Femur (tissue), 1 donor: ENCODE measurements around the gene ZNF519.

Experiments used
- DNase-seq: peaks from one replicate; pipeline ENCODE4 v3.0.0-alpha.2; 2017

Gene ZNF519

GRCh38 chr18:14092625-14093306, 39.5 kb downstream of the ZNF519 start:
- DNase-seq = no peak

DNA sequence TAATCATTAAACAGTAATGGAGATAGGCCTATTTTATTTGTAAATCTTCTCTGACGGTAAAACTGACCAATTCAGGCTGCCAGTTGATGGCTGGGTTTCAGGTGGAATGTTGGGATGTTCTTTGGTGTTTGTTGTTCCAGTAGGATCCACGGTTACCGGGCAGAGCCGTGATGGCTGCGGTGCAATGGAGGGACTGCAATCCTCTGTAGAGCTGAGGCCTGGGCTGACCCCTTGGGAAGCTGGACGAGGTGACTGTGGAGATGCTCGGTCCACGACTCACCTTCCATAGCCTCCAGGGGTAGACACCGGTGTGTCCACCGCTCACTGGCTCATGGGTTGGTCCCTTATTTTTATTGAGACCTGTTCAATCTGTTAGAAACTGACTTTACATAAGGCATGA, 42.5 kb downstream of the ZNF519 start:
- DNase-seq = no peak

GRCh38 chr18:14089191-14089590, 43.0 kb downstream of the ZNF519 start:
- DNase-seq = no peak

DNA sequence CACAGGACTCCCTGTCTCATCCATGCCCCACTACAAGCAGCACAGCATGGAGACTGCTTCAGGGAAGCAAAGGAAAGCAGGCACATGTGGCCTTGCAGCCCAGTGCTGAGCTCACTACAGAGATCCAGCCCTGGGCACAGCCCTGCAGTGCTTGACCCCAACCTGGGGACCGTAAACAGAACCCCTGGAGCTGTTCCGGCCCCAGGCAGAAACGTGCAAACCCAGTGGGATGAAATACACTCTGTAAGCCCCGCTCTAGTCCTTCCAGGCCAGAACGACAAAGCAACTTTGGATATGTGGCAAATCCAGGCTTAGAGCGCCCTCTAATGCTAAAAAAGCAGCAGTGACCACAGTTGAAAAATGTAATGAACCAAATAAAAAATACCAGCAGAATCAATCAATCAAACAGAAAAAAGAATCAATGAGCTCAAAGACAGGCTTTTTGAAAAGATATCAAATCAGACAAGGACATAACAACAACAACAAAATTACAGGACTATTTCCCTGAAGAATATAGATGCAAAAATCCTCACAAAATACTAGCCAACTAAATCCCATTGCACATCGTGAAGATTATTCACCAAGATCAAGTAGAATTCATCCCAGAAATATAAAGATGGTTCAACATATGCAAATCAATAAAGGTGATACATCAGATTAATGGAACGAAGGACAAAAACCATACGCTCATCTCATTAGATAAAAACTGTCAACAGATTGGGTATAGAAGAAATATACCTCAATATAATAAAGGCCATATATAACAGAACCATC, 45.6 kb downstream of the ZNF519 start:
- DNase-seq = peak; percentile 47

GRCh38 chr18:14085770-14086457, 46.3 kb downstream of the ZNF519 start:
- no peak for DNase-seq

DNA sequence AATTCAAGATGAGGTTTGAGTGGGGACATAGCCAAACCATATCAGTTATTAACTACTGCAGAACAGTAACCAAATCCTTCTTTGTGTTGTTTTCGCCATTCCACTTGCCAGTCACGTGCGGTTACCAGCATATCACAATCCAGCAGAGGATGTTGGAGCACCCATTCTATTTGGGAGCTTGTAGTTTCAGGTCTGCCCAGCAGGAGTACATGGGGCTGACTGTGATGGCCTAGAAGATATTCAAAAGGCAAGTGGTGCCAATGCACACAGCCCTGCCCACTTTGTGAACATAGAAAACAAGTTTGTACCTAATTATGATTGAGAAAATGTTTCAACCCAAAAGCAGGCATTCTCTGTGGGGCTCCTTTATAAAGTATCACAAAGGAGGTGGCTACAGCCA, 57.0 kb downstream of the ZNF519 start:
- no peak for DNase-seq

- DNase-seq = no peak
Observed at GRCh38 chr18:14074187-14074586, 58.0 kb downstream of the ZNF519 start.

- DNase-seq = no peak
Observed at GRCh38 chr18:14053661-14054060, 78.6 kb downstream of the ZNF519 start.
